H1 (cell line): ENCODE measurements around the gene AHI1. TPM values are rescaled to one million over a fixed set of nuclear protein-coding genes. Genes with fewer than 3 reads are reported as not detected.

Experiments used
- CTCF ChIA-PET: fragments of 300-600 bp; sonication (Branson Sonifier 250); formaldehyde crosslinking; loops from one replicate; lab custom pipeline; 2021; ENCODE audit not compliant: partially characterized antibody; lab: Charles Lee
- POLR2A ChIA-PET: fragments of 300-600 bp; sonication (Branson Sonifier 250); formaldehyde crosslinking; loops from one replicate; lab custom pipeline; 2021; ENCODE audit warnings: inconsistent platforms; ENCODE audit not compliant: partially characterized antibody; lab: Charles Lee
- DNase-seq, 2 experiments: peaks; one replicate each; pipeline versions ENCODE4 v3.0.0 to v3.0.0-alpha.2; 2010 to 2022; ENCODE audit warnings: low spot score in 2 of 2, low read depth in 1 of 2, mixed read lengths in 1 of 2
- FAIRE-seq: peaks from 2 replicates; lab custom pipeline; 2011; peaks lifted over from hg19 to GRCh38; lab: Jason Lieb, UNC
- H2AFZ ChIP-seq: 2 replicates; pipeline ENCODE4 v1.8.1; 2012; ENCODE audit warnings: low read length, inconsistent platforms
- H2AK5ac ChIP-seq: 2 replicates; pipeline ENCODE4 v1.6.1; 2013; ENCODE audit warnings: low read depth, low read length
- H2BK120ac ChIP-seq: replicated peaks from 2 replicates; pipeline ENCODE3; 2013; ENCODE audit warnings: low read depth, low read length, inconsistent platforms
- H2BK12ac ChIP-seq: 2 replicates; pipeline ENCODE4 v1.6.1; 2013; ENCODE audit warnings: low read depth, low read length
- H2BK15ac ChIP-seq: 2 replicates; pipeline ENCODE4 v1.6.1; 2013; ENCODE audit warnings: low read length
- H2BK20ac ChIP-seq: 2 replicates; pipeline ENCODE4 v1.6.1; 2013; ENCODE audit warnings: low read length
- H2BK5ac ChIP-seq: 2 replicates; pipeline ENCODE4 v1.6.1; 2013; ENCODE audit warnings: low read depth, low read length
- H3K14ac ChIP-seq: 2 replicates; pipeline ENCODE4 v1.6.1; 2013; ENCODE audit warnings: inconsistent platforms; ENCODE audit not compliant: insufficient read length
- H3K18ac ChIP-seq: 2 replicates; pipeline ENCODE4 v1.6.1; 2013; ENCODE audit warnings: low read length; ENCODE audit errors: extremely low read depth
- H3K23ac ChIP-seq: 2 replicates; pipeline ENCODE4 v1.6.1; 2013; ENCODE audit warnings: inconsistent platforms; ENCODE audit not compliant: insufficient read length
- H3K23me2 ChIP-seq: 2 replicates; pipeline ENCODE4 v1.6.1; 2013; ENCODE audit warnings: low read depth, low read length
- H3K27ac ChIP-seq: 2 replicates; pipeline ENCODE4 v1.6.1; 2011; ENCODE audit warnings: low read depth, low read length, inconsistent platforms
- H3K27me3 ChIP-seq, 4 experiments: replicated peaks in 1 of 4; 1 replicate in 1 of 4; 2 replicates in 3 of 4; pipeline versions ENCODE4 v1.6.1 to v1.8.1; 2011 to 2013; ENCODE audit warnings: low read length in 3 of 4, mild to moderate bottlenecking in 3 of 4, inconsistent platforms in 2 of 4, mixed read lengths in 2 of 4, moderate library complexity in 1 of 4; ENCODE audit not compliant: control insufficient read depth in 3 of 4, insufficient read depth in 3 of 4; ENCODE audit errors: extremely low read depth in 1 of 4
- H3K36me3 ChIP-seq, 4 experiments: 2 replicates each; pipeline versions ENCODE4 v1.6.1 to v1.8.1; 2011 to 2013; ENCODE audit warnings: mild to moderate bottlenecking in 4 of 4, low read length in 3 of 4, moderate library complexity in 2 of 4, control low read depth in 1 of 4, inconsistent platforms in 1 of 4; ENCODE audit not compliant: insufficient read depth in 4 of 4, control insufficient read depth in 2 of 4
- H3K4ac ChIP-seq: replicated peaks from 2 replicates; pipeline ENCODE3; 2013; ENCODE audit warnings: low read length, low read depth, mixed read lengths, inconsistent platforms; ENCODE audit not compliant: insufficient read length
- H3K4me1 ChIP-seq, 4 experiments: replicated peaks in 1 of 4; 1 replicate in 1 of 4; 2 replicates in 3 of 4; pipeline versions ENCODE4 v1.6.1 to v1.8.1; 2011 to 2013; ENCODE audit warnings: low read length in 3 of 4, inconsistent platforms in 2 of 4, mixed read lengths in 1 of 4; ENCODE audit not compliant: insufficient read depth in 4 of 4, control insufficient read depth in 3 of 4
- H3K4me2 ChIP-seq, 2 experiments: 2 replicates each; pipeline versions ENCODE4 v1.6.1 to v1.8.1; 2011 to 2013; ENCODE audit warnings: low read depth in 2 of 2, low read length in 2 of 2, control low read depth in 1 of 2, inconsistent platforms in 1 of 2, mild to moderate bottlenecking in 1 of 2; ENCODE audit not compliant: insufficient read depth in 1 of 2
- H3K4me3 ChIP-seq, 4 experiments: fragments of 200-600, 300-600 bp in 1 of 4; sonication (generic), shearing (Covaris generic), sonication (Bioruptor Twin) in 1 of 4; 2 replicates each; pipeline versions ENCODE4 v1.5.1 to v1.8.1; 2011 to 2016; ENCODE audit warnings: low read length in 4 of 4, low read depth in 3 of 4, control low read depth in 2 of 4, inconsistent platforms in 2 of 4, mild to moderate bottlenecking in 2 of 4, mixed read lengths in 1 of 4, moderate library complexity in 1 of 4; ENCODE audit not compliant: insufficient read depth in 2 of 4; ENCODE audit errors: extremely low read depth in 1 of 4
- H3K56ac ChIP-seq: replicated peaks from 2 replicates; pipeline ENCODE3; 2013; ENCODE audit warnings: low read depth, mild to moderate bottlenecking, mixed read lengths, low read length, inconsistent platforms; ENCODE audit not compliant: insufficient read length
- H3K79me1 ChIP-seq: 2 replicates; pipeline ENCODE4 v1.6.1; 2013; ENCODE audit warnings: low read depth, low read length, control low read depth
- H3K79me2 ChIP-seq, 2 experiments: 2 replicates each; pipeline versions ENCODE4 v1.6.1 to v1.8.1; 2012 to 2013; ENCODE audit warnings: low read length in 2 of 2, mild to moderate bottlenecking in 2 of 2, inconsistent platforms in 1 of 2; ENCODE audit not compliant: insufficient read depth in 2 of 2, control insufficient read depth in 1 of 2
- H3K9ac ChIP-seq, 4 experiments: replicated peaks in 1 of 4; 1 replicate in 1 of 4; 2 replicates in 3 of 4; pipeline versions ENCODE4 v1.6.1 to v1.8.1; 2011 to 2013; ENCODE audit warnings: low read depth in 3 of 4, low read length in 3 of 4, control low read depth in 2 of 4, mild to moderate bottlenecking in 2 of 4, moderate library complexity in 2 of 4, inconsistent platforms in 1 of 4; ENCODE audit errors: extremely low read depth in 1 of 4
- H3K9me3 ChIP-seq, 2 experiments: 2 replicates each; pipeline versions ENCODE4 v1.6.1 to v1.8.1; 2012 to 2013; ENCODE audit warnings: mild to moderate bottlenecking in 2 of 2, moderate library complexity in 2 of 2, control low read depth in 1 of 2, inconsistent platforms in 1 of 2, low read depth in 1 of 2, low read length in 1 of 2, mixed read lengths in 1 of 2; ENCODE audit not compliant: insufficient read depth in 2 of 2
- H4K20me1 ChIP-seq, 2 experiments: replicated peaks in 1 of 2; 2 replicates each; pipeline versions ENCODE3 to v1.8.1; 2011 to 2013; ENCODE audit warnings: inconsistent platforms in 2 of 2, low read length in 2 of 2, mild to moderate bottlenecking in 1 of 2; ENCODE audit not compliant: insufficient read depth in 2 of 2, control insufficient read depth in 1 of 2
- H4K5ac ChIP-seq: 2 replicates; pipeline ENCODE4 v1.6.1; 2013; ENCODE audit warnings: low read length, low read depth, mixed read lengths, inconsistent platforms; ENCODE audit not compliant: insufficient read length
- H4K8ac ChIP-seq: 2 replicates; pipeline ENCODE4 v1.8.0; 2013; ENCODE audit warnings: mild to moderate bottlenecking, moderate library complexity, low read length, inconsistent platforms; ENCODE audit not compliant: insufficient read depth; ENCODE audit errors: extremely low read depth
- H4K91ac ChIP-seq: replicated peaks from 2 replicates; pipeline ENCODE3; 2013; ENCODE audit warnings: low read length, mixed read lengths, inconsistent platforms; ENCODE audit not compliant: insufficient read length
- SP4 ChIP-seq: IDR thresholded peaks from 2 replicates; pipeline ENCODE4 v1.6.1; 2012; ENCODE audit warnings: low read length, inconsistent platforms
- SUZ12 ChIP-seq: fragments of 200-600 bp; sonication (generic); IDR thresholded peaks from 2 replicates; pipeline ENCODE4 v1.6.1; 2012; ENCODE audit warnings: mild to moderate bottlenecking, inconsistent platforms, low read length, moderate library complexity, mixed read lengths
- TEAD4 ChIP-seq: IDR thresholded peaks from 2 replicates; pipeline ENCODE4 v1.6.1; 2012; ENCODE audit warnings: low read depth, low read length, inconsistent platforms, mixed read lengths
- ZNF274 ChIP-seq: IDR thresholded peaks from 2 replicates; pipeline ENCODE4 v1.7.0; 2012; ENCODE audit warnings: low read length, borderline replicate concordance; ENCODE audit errors: extremely low read depth
- polyA plus RNA-seq, 7 experiments: library from polyadenylated mRNA; depleted of rRNA in 3 of 7; stranded (reverse) in 5 of 7; unstranded in 2 of 7; fragments of >200 nt in 5 of 7; fragments of 200-250 nt in 2 of 7; gene quantifications; 1 replicate in 5 of 7; 2 replicates in 1 of 7; 4 replicates in 1 of 7; pipeline versions ENCODE4 v1.2.1 to v1.2.3, GENCODE V29; 2011 to 2013; ENCODE audit warnings: missing spikeins in 2 of 7, mixed read lengths in 2 of 7
- total RNA-seq: library from RNA; stranded (reverse); fragmentation: NEBNext Ultra II Directional; extraction: Animal tissue kit (Norgen Biotek cat#: 25700); gene quantifications from 2 replicates; pipeline ENCODE4 v1.2.1, GENCODE V29; 2021

AHI1 gene
- total and polyA plus RNA-seq, 2 of the 8 experiments (the other 6 are each of a cell fraction or from before 2014, with no cell fraction given): 4.2 to 19.6 TPM

GRCh38 chr6:135434991-135435390 lies 62.5 kb downstream of the AHI1 start:
- no peak for FAIRE-seq
- no peak overlapping the region for H3K4me3 ChIP-seq

More at GRCh38 chr6:135434991-135435390, 62.5 kb downstream of the AHI1 start:
- Histone ChIP-seq H3K36me3 (no peaks in the 10 kb centered on the region; a peak in 1 of 8 replicates), H2AFZ (no peak overlapping the region), H2AK5ac (no peak overlapping the region), H2BK15ac (no peak overlapping the region), H3K4ac (no peak overlapping the region), H3K9ac (no peak overlapping the region), H3K23ac (no peak overlapping the region), H3K4me1 (peaks cover 0 to 2% (median 0%) of the 10 kb centered on the region in 4 experiments; a peak in 1 of 7 replicates), H3K79me1 (no peaks in the 10 kb centered on the region), H3K27me3 (no peaks in the 10 kb centered on the region), H2BK5ac (no peak overlapping the region), H2BK12ac (no peak overlapping the region), H2BK20ac (no peak overlapping the region), H3K56ac (no peak overlapping the region), H4K5ac (no peak overlapping the region), H3K18ac (no peak overlapping the region), H3K79me2 (no peaks in the 10 kb centered on the region), H2BK120ac (no peak overlapping the region), H3K4me2 (no peak overlapping the region), H4K8ac (no peak overlapping the region), H4K20me1 (no peaks in the 10 kb centered on the region), H3K9me3 (no peaks in the 10 kb centered on the region), H4K91ac (no peak overlapping the region), H3K14ac (no peak overlapping the region), H3K23me2 (no peaks in the 10 kb centered on the region), H3K27ac (no peak overlapping the region)
- TF ChIP-seq TEAD4 (no peak), SP4 (no peak), ZNF274 (no peak), SUZ12 (no peak)
- DNase-seq: no peak
- ChIA-PET CTCF (interaction anchor here (0.8 to 1.4 kb wide), 2 partner anchors 11 to 15 kb away, joined by 3 to 5 read pairs; no protein-coding TSS in a partner anchor), POLR2A (no interaction called here)
